ENCODE results near the gene NAALADL2.
A peak's percentile ranks its signal among the peaks of the same experiment; 100 is the strongest.
"Not testable (repeated sequence)": the region's sequence is repeated elsewhere in the genome, so short reads cannot be mapped to it uniquely, and the experiment has no call there.

NAALADL2 gene

GRCh38 chr3:175526609-175527280, 667.6 kb downstream of the NAALADL2 start:
- peak; percentile 42 for DNase-seq

DNA sequence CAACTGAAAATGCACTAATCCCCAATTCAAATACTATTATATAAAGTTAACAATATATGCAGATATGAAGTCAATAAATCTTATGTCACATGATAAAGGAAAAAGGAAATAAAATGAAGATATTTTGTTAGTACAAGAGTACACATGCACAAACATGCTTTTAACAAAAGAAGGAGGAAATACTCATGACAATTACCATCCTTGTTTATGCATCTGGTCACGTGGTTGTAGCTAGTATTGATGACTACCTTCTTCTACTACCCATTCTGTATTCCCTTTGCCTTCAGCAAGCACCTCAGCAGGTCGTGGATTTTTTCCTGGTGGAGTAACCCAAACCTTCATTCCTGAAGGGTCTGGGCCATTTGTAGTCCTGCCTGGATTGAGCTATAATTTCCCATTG, 669.6 kb downstream of the NAALADL2 start:
- DNase-seq = not testable (repeated sequence)

GRCh38 chr3:175535351-175535750, 676.2 kb downstream of the NAALADL2 start:
- no peak for DNase-seq

DNA sequence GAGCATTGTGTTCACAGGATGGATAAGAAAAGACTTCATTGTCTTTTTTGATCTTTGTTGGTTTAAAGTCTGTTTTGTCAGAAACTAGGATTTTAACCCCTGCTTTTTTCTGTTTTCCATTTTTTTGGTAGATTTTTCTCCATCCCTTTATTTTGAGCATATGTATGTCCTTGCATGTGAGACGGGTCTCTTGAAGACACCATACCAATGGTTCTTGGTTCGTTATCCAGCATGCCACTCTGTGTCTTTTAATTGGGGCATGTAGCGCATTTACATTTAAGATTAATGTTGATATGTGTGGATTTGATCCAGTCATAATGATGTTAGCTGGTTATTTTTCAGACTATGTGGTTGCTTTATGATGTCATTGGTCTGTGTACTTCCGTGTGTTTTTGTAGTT, 687.0 kb downstream of the NAALADL2 start:
- no peak for DNase-seq

DNA sequence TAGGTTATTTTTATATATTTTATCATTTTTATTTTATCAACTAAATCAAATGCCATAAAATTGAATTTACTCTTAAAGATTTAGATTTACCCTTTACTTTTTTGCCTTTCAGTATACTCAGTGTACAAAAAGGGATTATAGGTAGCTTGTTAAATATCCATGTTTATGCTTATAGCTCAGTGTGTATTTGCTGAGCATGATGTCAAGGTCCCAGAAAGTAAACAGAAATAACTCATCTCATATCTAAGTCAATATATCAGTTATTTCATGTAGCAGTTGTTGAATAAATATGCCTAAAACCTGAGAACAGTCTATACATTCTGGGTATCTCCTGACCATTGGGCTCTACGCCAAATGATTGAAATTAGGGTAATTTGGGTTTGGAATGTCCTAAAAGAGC, 693.8 kb downstream of the NAALADL2 start:
- DNase-seq = no peak

GRCh38 chr3:175554801-175555200, 695.7 kb downstream of the NAALADL2 start:
- no peak for DNase-seq

- no peak for DNase-seq
Measured at GRCh38 chr3:175558261-175558660, 699.1 kb downstream of the NAALADL2 start.

- DNase-seq = no peak
Measured at GRCh38 chr3:175564363-175564762, 705.2 kb downstream of the NAALADL2 start.

- DNase-seq = no peak
Measured at GRCh38 chr3:175571096-175571495, 712.0 kb downstream of the NAALADL2 start.

DNA sequence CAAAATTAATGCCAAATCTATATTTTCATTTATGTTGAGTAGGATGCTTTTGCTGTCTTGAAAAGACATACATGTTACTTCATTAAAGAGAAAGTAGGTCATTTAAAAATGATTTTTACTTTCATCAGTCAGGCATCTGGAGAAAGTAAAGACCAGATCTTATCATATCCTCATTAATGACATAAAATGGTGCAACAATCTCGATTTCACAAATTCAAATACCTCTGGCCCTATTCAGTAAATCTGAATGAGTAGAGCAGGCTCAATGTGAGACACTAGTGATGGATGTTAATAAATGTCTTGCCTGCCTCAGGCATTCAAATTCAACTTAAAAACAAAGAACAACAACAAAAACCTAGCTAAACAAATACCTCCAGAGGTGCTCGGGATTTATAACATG, 714.1 kb downstream of the NAALADL2 start:
- no peak for DNase-seq

- no peak for DNase-seq
Measured at GRCh38 chr3:175580318-175580717, 721.2 kb downstream of the NAALADL2 start.

DNA sequence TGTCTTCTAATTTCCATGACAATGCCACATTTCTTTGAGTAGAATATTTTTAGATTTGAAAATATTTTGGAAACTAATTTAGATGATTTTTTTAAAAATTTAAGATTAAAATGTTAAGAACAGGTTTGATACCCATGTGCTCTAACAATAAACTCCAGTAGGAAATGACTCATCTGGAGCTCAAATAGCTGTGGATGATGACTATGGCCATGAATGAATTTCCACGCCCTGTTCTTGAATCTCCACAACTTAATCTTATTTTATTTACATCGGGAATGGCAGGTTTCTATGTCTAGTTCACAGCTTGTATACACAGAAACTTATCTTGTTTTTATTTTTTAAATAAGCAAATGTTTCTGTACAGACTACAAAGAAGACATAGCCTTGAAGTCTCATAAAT, 726.8 kb downstream of the NAALADL2 start:
- DNase-seq = no peak

GRCh38 chr3:175590745-175591144, 731.6 kb downstream of the NAALADL2 start:
- DNase-seq = peak; percentile 32

- no peak for DNase-seq
Measured at GRCh38 chr3:175591375-175591774, 732.2 kb downstream of the NAALADL2 start.

DNA sequence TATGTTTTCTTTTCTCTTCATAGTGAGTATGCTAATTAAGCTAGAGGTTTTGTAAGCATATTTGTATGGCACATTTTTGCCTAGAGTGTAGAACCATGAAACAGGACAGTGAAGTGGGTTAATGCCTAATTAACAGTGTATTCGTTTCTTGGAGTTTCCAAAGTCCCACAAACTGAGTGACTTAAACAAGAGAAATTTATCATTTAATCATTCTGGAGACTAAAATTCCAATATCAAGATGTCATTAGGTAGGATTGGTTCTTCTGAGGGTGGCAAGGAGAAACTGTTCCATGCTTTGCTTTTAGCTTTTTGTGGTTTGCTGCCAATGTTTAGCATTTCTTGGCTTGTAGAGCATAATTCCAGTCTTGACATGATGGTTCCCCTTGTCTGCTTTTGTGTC, 734.2 kb downstream of the NAALADL2 start:
- no peak for DNase-seq

DNA sequence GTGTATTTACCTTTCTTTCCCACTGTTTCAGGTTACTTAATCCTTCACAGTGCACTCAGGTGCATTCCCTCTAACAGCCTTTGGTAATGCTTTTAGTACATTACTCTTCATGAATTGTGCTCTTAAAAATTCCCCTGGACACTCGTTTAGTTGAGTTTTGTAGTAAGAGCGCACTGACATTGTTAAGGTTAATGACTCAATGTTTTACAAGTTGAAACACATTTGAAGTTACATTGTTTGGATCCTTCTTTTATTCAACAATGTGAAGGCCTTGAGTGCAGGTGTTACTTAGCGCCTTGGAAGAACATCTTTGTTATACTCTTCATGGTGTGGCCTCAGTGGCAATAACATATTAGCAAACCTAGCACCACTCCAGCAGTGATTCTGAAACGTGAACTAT, 739.6 kb downstream of the NAALADL2 start:
- no peak for DNase-seq

DNA sequence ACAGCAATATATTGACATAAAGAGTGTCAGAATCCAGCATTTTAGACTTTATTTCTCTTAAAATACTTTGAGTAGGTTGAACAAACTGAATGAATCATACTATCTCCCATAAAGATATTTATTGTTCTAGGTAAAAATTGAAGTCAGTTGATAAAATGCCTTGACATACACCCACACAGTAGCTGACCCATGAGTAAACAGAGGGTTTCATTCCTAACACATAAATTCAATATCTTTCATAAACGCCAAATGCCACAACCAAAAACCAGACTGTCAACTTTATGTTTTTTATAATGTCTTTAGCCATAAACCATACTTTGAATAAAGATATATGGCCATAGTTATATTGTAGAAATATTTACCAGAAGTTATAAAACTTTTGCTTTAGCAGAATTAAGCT, 742.4 kb downstream of the NAALADL2 start:
- no peak for DNase-seq

DNA sequence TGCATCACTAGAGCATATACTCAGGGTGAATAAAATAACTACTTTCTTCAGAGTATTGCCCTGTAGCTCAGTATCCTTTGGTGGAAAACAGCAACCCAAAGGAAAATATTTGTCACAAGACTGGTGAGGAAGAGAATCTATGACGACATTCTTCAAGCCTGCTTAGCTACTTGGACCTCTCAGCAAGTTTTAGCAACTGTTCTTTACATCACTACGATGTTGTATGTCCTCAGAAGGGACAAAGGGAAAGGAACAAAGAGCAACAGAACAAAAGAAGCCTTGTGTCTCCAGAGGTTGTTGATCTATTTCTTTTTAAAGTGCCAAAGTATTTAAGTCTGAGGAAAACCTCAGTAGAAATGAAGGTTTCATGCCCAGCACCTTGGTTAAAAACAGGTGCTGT, 746.7 kb downstream of the NAALADL2 start:
- no peak for DNase-seq

GRCh38 chr3:175606650-175607318, 747.6 kb downstream of the NAALADL2 start:
- no peak for DNase-seq

DNA sequence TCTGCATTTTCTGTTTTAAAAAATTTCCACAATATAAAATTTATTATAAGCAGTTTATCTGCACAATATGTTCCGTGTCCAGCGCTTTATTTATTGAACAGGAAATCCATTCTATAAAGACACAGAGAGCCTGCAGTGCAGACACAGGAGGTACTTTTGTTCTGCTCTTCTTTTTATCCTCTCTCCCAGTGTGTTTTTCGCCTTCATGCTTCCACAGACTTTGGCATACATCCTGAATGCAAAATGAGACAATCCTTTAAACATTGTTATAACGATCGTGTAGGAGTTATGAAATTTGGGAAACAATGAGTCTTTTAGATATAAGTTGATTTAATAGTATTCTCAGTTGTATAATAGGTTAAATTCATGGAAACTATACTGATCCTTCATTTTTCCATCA, 749.2 kb downstream of the NAALADL2 start:
- DNase-seq = no peak

DNA sequence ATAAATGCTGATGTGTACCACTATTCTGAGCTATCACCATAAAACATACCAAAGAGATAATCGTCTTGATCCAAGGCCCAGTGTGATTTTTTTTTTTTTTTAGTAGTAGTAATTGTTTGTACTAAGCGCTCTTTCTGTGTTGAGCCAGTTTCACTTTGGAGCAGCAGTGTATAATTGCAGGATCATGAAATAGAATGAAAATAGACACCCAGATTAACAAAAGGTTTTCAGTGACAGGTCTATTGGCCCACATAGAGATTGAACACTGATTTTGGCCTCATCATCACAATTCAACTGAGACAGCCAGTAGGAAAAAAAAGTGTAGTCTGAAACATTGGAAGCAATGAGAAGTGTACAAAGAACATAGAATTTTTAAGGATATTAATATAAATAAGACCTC, 749.8 kb downstream of the NAALADL2 start:
- no peak for DNase-seq

- no peak for DNase-seq
Measured at GRCh38 chr3:175612487-175613196, 753.5 kb downstream of the NAALADL2 start.

DNA sequence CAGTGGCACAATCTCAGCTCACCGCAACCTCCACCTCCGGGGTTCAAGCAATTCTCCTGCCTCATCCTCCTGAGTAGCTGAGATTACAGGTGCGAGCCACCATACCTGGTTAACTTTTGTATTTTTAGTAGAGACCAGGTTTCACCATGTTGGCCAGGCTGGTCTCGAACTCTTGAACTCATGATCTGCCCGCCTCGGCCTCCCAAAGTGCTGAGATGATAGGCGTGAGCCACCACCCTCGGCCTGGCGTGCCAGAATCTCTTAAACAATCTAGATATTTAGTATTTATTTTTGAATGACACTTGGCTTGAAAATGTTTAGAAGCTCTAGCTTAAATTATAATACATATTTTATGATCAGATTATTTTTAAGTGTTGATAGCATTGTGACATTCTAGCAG, 755.0 kb downstream of the NAALADL2 start:
- not testable (repeated sequence) for DNase-seq

- no peak for DNase-seq
Measured at GRCh38 chr3:175617247-175617646, 758.1 kb downstream of the NAALADL2 start.

Data from kidney glomerular epithelial cell (primary cell).